Adrenal gland (tissue), 12 donors: ENCODE results near the gene TRABD2A. TPM values are rescaled to one million over a fixed set of nuclear protein-coding genes. Genes with fewer than 3 reads are reported as not detected.

Experiments
- DNase-seq, 7 donors: peaks; one replicate each; pipeline ENCODE4 v3.0.0-alpha.2; 2019 to 2020
- H3K27ac ChIP-seq, 5 donors: fragments of 200-600 bp; sonication (generic) in 4 of 5; 1 replicate in 3 of 5; 2 replicates in 2 of 5; pipeline versions ENCODE4 v1.5.1 to v1.8.0; 2016 to 2020; ENCODE audit warnings: mild to moderate bottlenecking in 1 of 5
- H3K27me3 ChIP-seq: fragments of 200-600 bp; 2 replicates; pipeline ENCODE4 v1.8.0; 2021
- H3K36me3 ChIP-seq, 2 donors: fragments of 200-600 bp; replicated peaks in 1 of 2; 1 replicate in 1 of 2; 2 replicates in 1 of 2; pipeline versions ENCODE4 v1.5.1 to v1.8.0; 2018 to 2022
- H3K4me1 ChIP-seq, 2 donors: fragments of 200-600 bp; replicated peaks in 1 of 2; 1 replicate in 1 of 2; 2 replicates in 1 of 2; pipeline versions ENCODE4 v1.5.1 to v1.8.0; 2018 to 2021
- H3K4me3 ChIP-seq, 4 donors: fragments of 200-600 bp; sonication (generic) in 3 of 4; one replicate each; pipeline ENCODE4 v1.5.1; 2016 to 2018
- H3K9me3 ChIP-seq, 3 donors: fragments of 200-600 bp; sonication (generic) in 1 of 3; replicated peaks in 1 of 3; 1 replicate in 2 of 3; 2 replicates in 1 of 3; pipeline versions ENCODE4 v1.5.1 to v1.8.0; 2016 to 2021
- POLR2A ChIP-seq, 2 donors: fragments of 450-650 bp; IDR thresholded peaks; one replicate each; pipeline ENCODE4 v1.6.1; 2017; ENCODE audit warnings: antibody characterized with exemption in 2 of 2, mild to moderate bottlenecking in 2 of 2, moderate library complexity in 1 of 2
- WGBS, 4 donors: extraction: QIAGEN DNeasy Blood & Tissue Kit in 2 of 4; methylation state at CpG; one replicate each; pipeline versions ENCODE4 v1.1.5 to v1.1.7; 2013 to 2017; 5-methylcytosine and 5-hydroxymethylcytosine counted together
- intact Hi-C, 2 donors: fragments of 100-400 bp; cut with DNase I; formaldehyde crosslinking; loops; one replicate each; pipeline versions ENCODE4 v1.14.1 to v1.15.0; 2022 to 2023
- polyA plus RNA-seq, 3 donors: library from polyadenylated mRNA; stranded (reverse); fragments of 200-250 nt in 2 of 3; fragments of 350-450 nt in 1 of 3; fragmentation: Illumina TruSeq in 1 of 3; extraction: RNeasy Lipid Tissue Mini Kit (QIAGEN cat#74804) in 1 of 3; gene quantifications; one replicate each; pipeline ENCODE4 v1.2.3, GENCODE V29; 2013 to 2014
- total RNA-seq, 9 donors: library from RNA; depleted of rRNA in 4 of 9; stranded (reverse); fragments of >200 nt in 4 of 9; fragments of 120-200 nt in 1 of 9; fragmentation: NEBNext Ultra II Directional in 1 of 9; extraction: Animal tissue kit (Norgen Biotek cat#: 25700) in 1 of 9; gene quantifications; one replicate each; pipeline versions ENCODE4 v1.1.0 to v1.2.4, GENCODE V29; 2013 to 2023
- TF ChIP-seq, protein P1 (sequence below), 6 experiments: fragments of 450-650 bp in 4 of 6; fragments of 200-600 bp in 2 of 6; sonication (generic) in 1 of 6; IDR thresholded peaks; 1 replicate in 5 of 6; 2 replicates in 1 of 6; pipeline versions ENCODE4 v1.5.1 to v1.8.0; 2016 to 2021; ENCODE audit warnings: antibody characterized with exemption in 6 of 6, mild to moderate bottlenecking in 2 of 6, moderate library complexity in 1 of 6
- donor health status: healthy with polysubstance abuse.
- donor health status: Bipolar disorder and iron deficiency.
- donor health status: DM: yes; HTN: yes; CAD: no.
- donor health status: DM: no; HTN: no; CAD: no.
- donor health status: DM: no; HTN: no; CAD: no.
- donor health status: DM: yes; HTN: yes; CAD: no.

TRABD2A gene
- total and polyA plus RNA-seq, 12 donors, result 0.28 to 2.4 (median 0.69) TPM; not detected in 1

GRCh38 chr2:84885111-84885510 lies 4.2 kb upstream of the TRABD2A start:
- Histone ChIP-seq H3K4me3 (no peak overlapping the region), H3K9me3 (no peaks in the 10 kb centered on the region), H3K27ac (no peak overlapping the region), H3K36me3 (no peaks in the 10 kb centered on the region), H3K4me1 (peaks cover 21 to 29% of the 10 kb centered on the region in 2 donors), H3K27me3 (peaks cover 20% of the 10 kb centered on the region)
- TF ChIP-seq, protein P1, sequence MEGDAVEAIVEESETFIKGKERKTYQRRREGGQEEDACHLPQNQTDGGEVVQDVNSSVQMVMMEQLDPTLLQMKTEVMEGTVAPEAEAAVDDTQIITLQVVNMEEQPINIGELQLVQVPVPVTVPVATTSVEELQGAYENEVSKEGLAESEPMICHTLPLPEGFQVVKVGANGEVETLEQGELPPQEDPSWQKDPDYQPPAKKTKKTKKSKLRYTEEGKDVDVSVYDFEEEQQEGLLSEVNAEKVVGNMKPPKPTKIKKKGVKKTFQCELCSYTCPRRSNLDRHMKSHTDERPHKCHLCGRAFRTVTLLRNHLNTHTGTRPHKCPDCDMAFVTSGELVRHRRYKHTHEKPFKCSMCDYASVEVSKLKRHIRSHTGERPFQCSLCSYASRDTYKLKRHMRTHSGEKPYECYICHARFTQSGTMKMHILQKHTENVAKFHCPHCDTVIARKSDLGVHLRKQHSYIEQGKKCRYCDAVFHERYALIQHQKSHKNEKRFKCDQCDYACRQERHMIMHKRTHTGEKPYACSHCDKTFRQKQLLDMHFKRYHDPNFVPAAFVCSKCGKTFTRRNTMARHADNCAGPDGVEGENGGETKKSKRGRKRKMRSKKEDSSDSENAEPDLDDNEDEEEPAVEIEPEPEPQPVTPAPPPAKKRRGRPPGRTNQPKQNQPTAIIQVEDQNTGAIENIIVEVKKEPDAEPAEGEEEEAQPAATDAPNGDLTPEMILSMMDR (IDR thresholded peaks at IDR 0.05), result no peak
- TF ChIP-seq POLR2A (IDR thresholded peaks at IDR 0.05), result no peak
- intact Hi-C loops, result no loop called here
- peak in 1 of 7 donors; percentile 23 for DNase-seq
- 88 to 100% (median 94%) methylated on average over 2 of the region's 2 CpGs for WGBS, 4 donors

DNA sequence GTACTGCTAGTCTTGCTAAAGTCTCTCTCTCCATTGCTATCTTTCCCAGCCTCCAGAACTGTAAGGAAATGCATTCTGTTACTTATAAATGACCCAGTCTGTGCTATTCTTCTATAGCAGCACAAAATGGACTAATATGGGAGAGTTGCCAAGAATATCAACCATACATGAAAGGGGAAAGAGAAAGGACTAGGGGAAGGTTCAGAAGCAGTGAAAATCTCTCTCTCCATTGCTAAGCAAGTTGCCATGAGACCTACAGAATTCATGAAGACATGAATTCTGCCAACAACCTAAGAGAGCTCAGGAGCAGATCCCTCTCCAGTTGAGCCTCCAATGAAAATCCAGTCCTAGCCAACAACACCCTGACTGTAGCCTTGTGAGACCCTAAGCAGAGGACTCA lies 3.6 kb upstream of the TRABD2A start:
- DNase-seq, result no peak
- Histone ChIP-seq H3K4me1 (peaks cover 21 to 32% of the 10 kb centered on the region in 2 donors), H3K36me3 (no peaks in the 10 kb centered on the region), H3K27me3 (peaks cover 26% of the 10 kb centered on the region), H3K27ac (no peak overlapping the region), H3K9me3 (no peaks in the 10 kb centered on the region), H3K4me3 (no peak overlapping the region)
- intact Hi-C loops, result loop anchor here in 1 of 2 donors (5.0 kb wide), 1 partner anchor 387 kb away; no protein-coding TSS in a partner anchor
- TF ChIP-seq POLR2A (IDR thresholded peaks at IDR 0.05), result no peak
- TF ChIP-seq, protein P1 (IDR thresholded peaks at IDR 0.05), result no peak

DNA sequence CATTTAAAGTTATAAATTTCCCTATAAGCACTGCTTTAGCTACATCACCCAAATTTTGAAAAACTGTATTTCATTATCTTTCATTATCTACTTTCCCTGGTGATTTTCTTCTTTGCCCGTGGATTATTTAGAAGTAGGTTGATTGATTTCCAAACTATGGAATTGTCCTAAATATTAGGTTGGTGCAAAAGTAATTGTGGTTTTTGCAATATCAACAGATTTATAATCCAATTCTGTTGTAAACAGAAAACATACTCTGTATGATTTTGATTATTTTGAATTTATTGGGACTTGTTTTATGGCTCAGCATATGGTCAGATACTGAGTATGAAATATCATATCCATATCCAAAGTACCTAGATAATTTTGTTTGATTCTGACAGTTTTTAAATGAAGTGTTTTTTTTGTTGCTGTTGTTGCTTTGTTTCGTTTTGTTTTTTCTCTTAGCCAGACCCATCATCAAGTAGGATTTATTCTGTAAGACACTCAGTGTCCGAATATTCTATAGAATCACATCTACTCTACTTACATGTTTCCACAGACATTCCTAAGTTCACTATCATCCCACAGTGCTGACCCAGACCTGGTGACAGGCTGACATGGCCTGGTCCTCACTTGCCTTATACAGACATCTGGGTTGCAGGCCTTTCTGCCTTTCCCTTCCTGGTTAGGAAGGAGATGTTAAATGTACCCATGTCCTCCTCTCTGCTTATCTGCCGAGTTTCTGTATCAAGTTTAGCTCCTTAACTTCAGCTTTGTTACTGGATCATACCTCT lies 2.1 kb upstream of the TRABD2A start:
- TF ChIP-seq POLR2A (IDR thresholded peaks at IDR 0.05), result no peak
- TF ChIP-seq, protein P1 (IDR thresholded peaks at IDR 0.05), result no peak
- DNase-seq, result peak in 1 of 7 donors; percentile 6
- no peak overlapping the region for H3K27ac ChIP-seq
- no peaks in the 10 kb centered on the region for H3K36me3 ChIP-seq
- H3K4me3 ChIP-seq, result no peak overlapping the region
- H3K9me3 ChIP-seq, result no peaks in the 10 kb centered on the region
- 78 to 91% (median 82%) methylated on average over 4 of the region's 4 CpGs for WGBS, 4 donors
- H3K4me1 ChIP-seq, result peaks cover 16 to 21% of the 10 kb centered on the region in 2 donors
- peaks cover 30% of the 10 kb centered on the region for H3K27me3 ChIP-seq
- intact Hi-C loops, result loop anchor here in 1 of 2 donors (5.0 kb wide), 1 partner anchor 386 kb away; no protein-coding TSS in a partner anchor

GRCh38 chr2:84882414-84882738 lies 1.5 kb upstream of the TRABD2A start:
- Histone ChIP-seq H3K27me3 (peaks cover 30% of the 10 kb centered on the region), H3K36me3 (no peaks in the 10 kb centered on the region), H3K4me3 (peak overlapping the region in 1 of 4 donors; percentile 52), H3K27ac (no peak overlapping the region), H3K4me1 (peaks cover 16 to 21% of the 10 kb centered on the region in 2 donors), H3K9me3 (no peaks in the 10 kb centered on the region)
- WGBS, 4 donors, result 51 to 57% (median 56%) methylated on average over 3 of the region's 3 CpGs
- intact Hi-C loops, result loop anchor here in 1 of 2 donors (5.0 kb wide), 1 partner anchor 385 kb away; no protein-coding TSS in a partner anchor
- no peak for DNase-seq
- TF ChIP-seq, protein P1 (IDR thresholded peaks at IDR 0.05), result peak in 2 of 6 experiments; percentile 16 to 20
- TF ChIP-seq POLR2A (IDR thresholded peaks at IDR 0.05), result no peak
